Vagina (tissue), 2 donors: ENCODE results near the gene MED31. TPM values are rescaled to one million over a fixed set of nuclear protein-coding genes. Genes with fewer than 3 reads are reported as not detected.

Experiments used
- DNase-seq, 2 donors: peaks; one replicate each; pipeline ENCODE4 v3.0.0-alpha.2; 2017; ENCODE audit errors: extremely low spot score in 2 of 2
- H3K27ac ChIP-seq: fragments of 200-600 bp; sonication (generic); one replicate; pipeline ENCODE4 v1.5.1; 2019
- H3K27me3 ChIP-seq: fragments of 200-600 bp; sonication (generic); one replicate; pipeline ENCODE4 v1.5.1; 2019
- H3K36me3 ChIP-seq, 2 donors: fragments of 200-600 bp; sonication (generic); one replicate each; pipeline ENCODE4 v1.5.1; 2017 to 2019
- H3K4me1 ChIP-seq: fragments of 200-600 bp; sonication (generic); one replicate; pipeline ENCODE4 v1.5.1; 2019
- H3K4me3 ChIP-seq, 2 donors: fragments of 200-600 bp; sonication (generic); 1 replicate in 1 of 2; 2 replicates in 1 of 2; pipeline ENCODE4 v1.5.1; 2016 to 2019
- H3K9me3 ChIP-seq: fragments of 200-600 bp; sonication (generic); one replicate; pipeline ENCODE4 v1.5.1; 2019
- POLR2A ChIP-seq, 2 donors: fragments of 450-650 bp; IDR thresholded peaks; one replicate each; pipeline ENCODE4 v1.6.1; 2017; ENCODE audit warnings: antibody characterized with exemption in 2 of 2, mild to moderate bottlenecking in 2 of 2, moderate library complexity in 2 of 2
- POLR2AphosphoS5 ChIP-seq, 2 donors: sonication (generic); formaldehyde crosslinking; IDR thresholded peaks; one replicate each; pipeline ENCODE4 v1.9.0; 2017; ENCODE audit warnings: antibody characterized with exemption in 2 of 2, mild to moderate bottlenecking in 2 of 2, low read depth in 1 of 2; ENCODE audit not compliant: insufficient read depth in 1 of 2
- intact Hi-C: fragments of 100-400 bp; cut with DNase I; formaldehyde crosslinking; loops from one replicate; pipeline ENCODE4 v1.15.1; 2023
- total RNA-seq: library from RNA; depleted of rRNA; stranded (reverse); fragments of >200 nt; gene quantifications from one replicate; pipeline ENCODE4 v1.2.3, GENCODE V29; 2016
- TF ChIP-seq, protein P1 (sequence below), 3 experiments: fragments of 450-650 bp in 2 of 3; fragments of 200-600 bp in 1 of 3; sonication (generic) in 1 of 3; IDR thresholded peaks; one replicate each; pipeline ENCODE4 v1.5.1; 2017 to 2019; ENCODE audit warnings: antibody characterized with exemption in 3 of 3, mild to moderate bottlenecking in 2 of 3, moderate library complexity in 2 of 3

MED31 gene
- total RNA-seq, 1 donor from 2014 or later, result 13.3 TPM

GRCh38 chr17:6639014-6639585 lies 12.3 kb downstream of the MED31 start:
- TF ChIP-seq POLR2A (IDR thresholded peaks at IDR 0.05), result no peak
- TF ChIP-seq, protein P1, sequence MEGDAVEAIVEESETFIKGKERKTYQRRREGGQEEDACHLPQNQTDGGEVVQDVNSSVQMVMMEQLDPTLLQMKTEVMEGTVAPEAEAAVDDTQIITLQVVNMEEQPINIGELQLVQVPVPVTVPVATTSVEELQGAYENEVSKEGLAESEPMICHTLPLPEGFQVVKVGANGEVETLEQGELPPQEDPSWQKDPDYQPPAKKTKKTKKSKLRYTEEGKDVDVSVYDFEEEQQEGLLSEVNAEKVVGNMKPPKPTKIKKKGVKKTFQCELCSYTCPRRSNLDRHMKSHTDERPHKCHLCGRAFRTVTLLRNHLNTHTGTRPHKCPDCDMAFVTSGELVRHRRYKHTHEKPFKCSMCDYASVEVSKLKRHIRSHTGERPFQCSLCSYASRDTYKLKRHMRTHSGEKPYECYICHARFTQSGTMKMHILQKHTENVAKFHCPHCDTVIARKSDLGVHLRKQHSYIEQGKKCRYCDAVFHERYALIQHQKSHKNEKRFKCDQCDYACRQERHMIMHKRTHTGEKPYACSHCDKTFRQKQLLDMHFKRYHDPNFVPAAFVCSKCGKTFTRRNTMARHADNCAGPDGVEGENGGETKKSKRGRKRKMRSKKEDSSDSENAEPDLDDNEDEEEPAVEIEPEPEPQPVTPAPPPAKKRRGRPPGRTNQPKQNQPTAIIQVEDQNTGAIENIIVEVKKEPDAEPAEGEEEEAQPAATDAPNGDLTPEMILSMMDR (IDR thresholded peaks at IDR 0.05), result no peak
- TF ChIP-seq POLR2AphosphoS5 (IDR thresholded peaks at IDR 0.05; ENCODE audit: insufficient read depth in 1 of 2, low read depth in 1 of 2), result no peak
- Histone ChIP-seq H3K27me3 (no peaks in the 10 kb centered on the region), H3K27ac (no peak overlapping the region), H3K36me3 (no peaks in the 10 kb centered on the region), H3K9me3 (no peaks in the 10 kb centered on the region), H3K4me3 (peak overlapping the region; percentile 67 to 79), H3K4me1 (peaks cover 52% of the 10 kb centered on the region)
- DNase-seq, result no peak
- intact Hi-C loops, result no loop called here

- peaks cover 0 to 4% of the 10 kb centered on the region in 2 donors for H3K36me3 ChIP-seq
- TF ChIP-seq POLR2A (IDR thresholded peaks at IDR 0.05) (no peak), POLR2AphosphoS5 (IDR thresholded peaks at IDR 0.05; ENCODE audit: insufficient read depth in 1 of 2, low read depth in 1 of 2) (no peak)
- TF ChIP-seq, protein P1 (IDR thresholded peaks at IDR 0.05), result no peak
- H3K27me3 ChIP-seq, result no peaks in the 10 kb centered on the region
- no peak overlapping the region for H3K27ac ChIP-seq
- H3K4me3 ChIP-seq, result no peak overlapping the region
- no peak for DNase-seq
- peaks cover 46% of the 10 kb centered on the region for H3K4me1 ChIP-seq
- no peaks in the 10 kb centered on the region for H3K9me3 ChIP-seq
- intact Hi-C loops, result no loop called here
These were observed 13.1 kb downstream of the MED31 start for GRCh38 chr17:6638046-6638908.

GRCh38 chr17:6637458-6637840 lies 14.0 kb downstream of the MED31 start:
- H3K27ac ChIP-seq, result no peak overlapping the region
- peaks cover 43% of the 10 kb centered on the region for H3K4me1 ChIP-seq
- H3K36me3 ChIP-seq, result peaks cover 0 to 11% of the 10 kb centered on the region in 2 donors
- intact Hi-C loops, result no loop called here
- TF ChIP-seq, protein P1 (IDR thresholded peaks at IDR 0.05), result no peak
- TF ChIP-seq POLR2A (IDR thresholded peaks at IDR 0.05) (no peak), POLR2AphosphoS5 (IDR thresholded peaks at IDR 0.05; ENCODE audit: insufficient read depth in 1 of 2, low read depth in 1 of 2) (no peak)
- DNase-seq, result no peak
- no peaks in the 10 kb centered on the region for H3K9me3 ChIP-seq
- H3K4me3 ChIP-seq, result no peak overlapping the region
- H3K27me3 ChIP-seq, result no peaks in the 10 kb centered on the region

GRCh38 chr17:6636616-6637457 lies 14.6 kb downstream of the MED31 start:
- intact Hi-C loops, result no loop called here

More at GRCh38 chr17:6636616-6637457, 14.6 kb downstream of the MED31 start:
- peaks cover 0 to 15% of the 10 kb centered on the region in 2 donors for H3K36me3 ChIP-seq
- no peak for TF ChIP-seq POLR2AphosphoS5 (IDR thresholded peaks at IDR 0.05; ENCODE audit: insufficient read depth in 1 of 2, low read depth in 1 of 2)
- TF ChIP-seq POLR2A (IDR thresholded peaks at IDR 0.05), result no peak
- TF ChIP-seq, protein P1 (IDR thresholded peaks at IDR 0.05), result no peak
- peaks cover 37% of the 10 kb centered on the region for H3K4me1 ChIP-seq
- no peaks in the 10 kb centered on the region for H3K9me3 ChIP-seq
- no peaks in the 10 kb centered on the region for H3K27me3 ChIP-seq
- no peak for DNase-seq
- H3K27ac ChIP-seq, result no peak overlapping the region
- no peak overlapping the region for H3K4me3 ChIP-seq
